ENCODE results near the gene FHOD3.
A peak's percentile ranks its signal among the peaks of the same experiment; 100 is the strongest.
"Not testable (repeated sequence)": the region's sequence is repeated elsewhere in the genome, so short reads cannot be mapped to it uniquely, and the experiment has no call there.

Gene FHOD3

DNA sequence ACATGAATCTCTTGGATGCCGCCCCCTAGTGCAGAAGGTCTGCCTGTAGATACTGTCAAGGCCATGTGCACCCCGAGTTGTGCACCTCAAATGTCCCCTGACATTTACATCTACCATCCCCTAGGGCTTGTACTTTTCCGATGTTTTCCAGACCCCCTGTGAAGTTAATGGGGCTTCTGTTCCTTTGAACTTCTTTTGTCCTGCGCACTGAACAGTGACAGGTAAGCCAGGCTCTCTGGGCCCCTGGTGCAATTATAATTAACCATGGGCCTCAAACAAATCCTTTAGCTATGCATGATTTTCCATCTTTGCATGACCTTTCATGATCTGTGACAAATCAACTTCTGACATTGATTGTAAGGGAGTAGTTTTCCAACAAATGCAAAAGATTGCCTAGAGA is 158.4 kb downstream of the FHOD3 start:
- DNase-seq = no peak

- DNase-seq = no peak
Measured at GRCh38 chr18:36456622-36457021, 159.1 kb downstream of the FHOD3 start.

GRCh38 chr18:36457683-36458082 is 160.2 kb downstream of the FHOD3 start:
- DNase-seq = no peak

DNA sequence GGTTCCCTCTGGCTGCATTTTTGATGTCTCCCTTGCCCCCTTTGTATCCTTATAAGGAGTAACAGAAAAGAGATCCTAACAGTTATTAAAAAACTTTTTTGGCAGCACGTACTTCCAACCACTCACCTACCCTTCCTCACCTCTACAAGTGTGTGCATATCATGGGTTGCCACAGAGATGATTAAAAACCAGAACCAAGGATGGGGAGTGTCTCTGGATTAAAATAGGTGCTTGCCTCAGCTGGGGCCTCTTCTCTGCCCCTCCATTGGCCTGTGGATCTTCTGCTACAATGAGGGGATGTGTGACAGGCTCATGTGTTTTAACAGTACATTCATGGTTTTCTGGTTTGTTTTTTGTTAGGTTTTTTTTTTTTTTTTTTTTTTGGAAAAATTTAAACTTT is 160.8 kb downstream of the FHOD3 start:
- no peak for DNase-seq

DNA sequence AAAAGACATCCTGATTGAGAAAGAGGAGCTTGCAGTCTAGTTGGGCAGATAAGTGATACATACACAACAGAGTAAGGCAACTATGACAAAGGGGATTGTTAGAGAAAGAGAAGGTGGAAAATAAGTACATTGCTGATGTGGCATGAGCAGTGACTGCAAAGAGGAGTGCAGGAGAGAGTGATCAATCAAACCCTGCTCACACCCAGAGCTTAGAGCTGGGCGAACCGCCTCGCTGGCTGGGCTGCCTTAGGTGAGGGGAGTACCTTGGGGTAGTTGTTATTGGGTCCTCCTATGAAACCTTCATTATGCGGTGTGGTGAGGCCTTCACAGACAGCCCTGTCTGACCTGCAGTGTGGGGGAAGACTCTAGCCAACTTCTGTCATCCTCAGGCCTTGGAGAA is 161.7 kb downstream of the FHOD3 start:
- DNase-seq = no peak

DNA sequence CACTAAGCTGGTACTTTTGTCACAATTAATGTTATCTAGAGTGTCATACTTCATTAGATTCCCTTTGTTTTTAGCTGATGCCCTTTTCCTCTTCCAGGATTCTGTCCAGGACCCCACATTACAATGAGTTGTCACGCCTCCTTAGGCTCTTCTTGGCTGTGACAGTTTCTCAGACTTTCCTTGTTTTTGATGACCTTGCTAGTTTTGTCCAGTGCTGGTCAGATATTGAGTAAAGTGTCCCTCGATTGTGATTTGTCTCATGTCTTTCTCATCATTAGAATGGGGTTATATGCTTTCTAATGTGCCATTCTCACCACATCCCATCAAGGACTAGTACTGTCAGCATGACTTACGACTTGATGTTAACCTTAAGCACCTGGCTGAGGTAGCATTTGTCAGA is 162.3 kb downstream of the FHOD3 start:
- no peak for DNase-seq

- DNase-seq = no peak
Measured at GRCh38 chr18:36460324-36460850, 162.9 kb downstream of the FHOD3 start.

GRCh38 chr18:36460854-36461253 is 163.3 kb downstream of the FHOD3 start:
- no peak for DNase-seq

DNA sequence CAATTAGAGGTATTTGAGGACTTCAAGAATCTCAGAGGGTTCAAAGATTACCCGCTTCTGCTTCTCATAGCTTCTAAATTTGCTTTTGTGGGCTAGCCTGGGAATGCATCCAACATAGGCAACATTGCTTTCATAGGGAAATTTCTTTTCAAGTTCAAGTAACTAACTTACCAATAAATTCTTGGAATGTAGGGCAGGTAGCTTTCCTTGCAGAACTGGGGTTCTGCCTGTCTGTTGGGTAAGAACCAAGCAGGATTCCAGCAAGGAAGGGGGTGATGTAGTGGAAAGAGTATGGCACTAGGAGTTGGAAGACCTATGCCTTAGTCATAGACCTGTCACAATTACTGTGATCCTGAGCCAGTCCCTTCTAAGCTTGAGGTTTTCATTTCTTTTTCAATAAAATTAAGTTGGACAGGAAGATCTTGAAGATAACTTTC is 164.1 kb downstream of the FHOD3 start:
- no peak for DNase-seq

GRCh38 chr18:36463516-36463915 is 166.0 kb downstream of the FHOD3 start:
- not testable (repeated sequence) for DNase-seq

DNA sequence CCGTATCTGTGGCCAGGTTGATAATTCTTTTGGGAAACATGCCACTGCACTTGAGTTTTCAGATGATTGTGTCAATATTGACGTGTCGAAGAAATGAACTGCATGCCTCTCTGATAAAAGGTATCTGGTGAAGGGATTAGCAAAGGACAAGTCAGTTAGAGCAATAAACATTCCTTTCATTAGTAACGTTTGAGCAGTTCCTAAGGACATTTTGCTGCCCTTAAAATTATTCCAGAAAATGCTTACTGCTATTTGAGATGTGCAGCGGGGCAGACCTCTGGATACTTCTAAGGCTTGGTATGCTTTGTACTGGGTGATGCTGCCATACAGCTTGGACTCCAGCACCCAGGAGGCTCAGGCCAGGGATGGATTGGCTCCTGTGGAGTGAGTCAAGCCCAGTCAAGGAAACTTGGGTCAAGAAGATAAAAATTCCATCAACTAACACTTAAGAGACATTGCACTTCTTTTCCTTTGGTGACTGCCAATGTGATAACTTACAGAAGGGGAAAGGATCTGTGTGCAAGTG is 166.7 kb downstream of the FHOD3 start:
- DNase-seq = no peak

DNA sequence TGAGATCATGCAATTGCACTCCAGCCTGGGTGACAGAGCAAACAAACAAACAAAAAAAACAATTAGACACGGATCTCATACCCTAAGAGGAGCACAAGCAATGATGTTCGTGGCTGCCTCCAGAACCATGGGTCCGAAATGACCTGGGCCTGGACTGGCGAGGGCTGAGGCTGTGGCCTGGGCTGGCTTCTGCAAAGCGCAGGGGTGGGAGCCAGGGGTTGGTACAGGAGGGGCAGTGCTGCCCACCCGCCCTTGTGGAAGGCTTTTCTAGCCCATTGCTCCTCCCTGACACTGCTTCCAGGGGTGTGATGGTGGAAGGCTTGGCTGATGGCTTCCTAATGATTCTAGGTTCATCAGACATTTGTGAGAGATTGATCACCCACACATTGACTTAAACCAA is 167.8 kb downstream of the FHOD3 start:
- no peak for DNase-seq

- DNase-seq = no peak
Measured at GRCh38 chr18:36465970-36466369, 168.5 kb downstream of the FHOD3 start.

DNA sequence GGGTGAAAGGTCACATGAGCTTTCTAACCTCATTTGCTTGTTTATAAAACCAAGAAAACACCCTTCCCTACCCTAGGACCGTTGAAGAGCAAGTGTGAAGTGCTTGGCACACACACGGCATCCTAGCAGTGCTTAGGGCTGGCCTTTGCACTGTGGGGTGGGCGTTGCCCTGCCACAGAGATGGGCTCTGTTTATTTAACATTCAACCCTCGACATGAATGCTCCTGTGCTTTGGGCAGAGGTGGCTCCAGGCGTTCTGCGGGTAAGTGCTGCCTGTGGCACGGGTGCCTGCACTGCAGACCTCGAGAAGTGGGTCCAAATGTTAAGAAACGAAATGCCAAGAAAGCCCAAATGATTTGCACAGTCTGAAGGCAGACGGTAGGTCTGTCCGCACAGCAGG is 170.1 kb downstream of the FHOD3 start:
- DNase-seq = no peak

DNA sequence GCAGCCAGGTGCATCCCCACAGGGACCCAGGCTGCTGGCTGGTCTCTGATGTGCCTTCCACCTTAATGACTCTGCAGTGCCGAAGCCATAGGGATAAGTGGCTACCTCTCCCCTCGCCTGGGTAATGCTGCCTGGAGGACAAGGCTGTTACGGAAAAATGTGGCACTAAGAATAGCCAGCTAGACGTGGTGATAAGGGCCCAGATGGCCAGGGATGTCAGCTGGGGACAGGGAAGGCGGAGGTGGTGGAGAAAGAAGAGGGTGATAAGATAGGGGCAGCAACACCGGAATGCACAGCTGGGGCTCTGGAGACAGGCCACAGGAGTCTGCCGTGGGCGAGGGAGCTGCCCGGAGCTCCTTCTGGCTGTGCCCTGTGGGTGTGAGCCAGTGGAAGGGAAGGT is 170.6 kb downstream of the FHOD3 start:
- no peak for DNase-seq

DNA sequence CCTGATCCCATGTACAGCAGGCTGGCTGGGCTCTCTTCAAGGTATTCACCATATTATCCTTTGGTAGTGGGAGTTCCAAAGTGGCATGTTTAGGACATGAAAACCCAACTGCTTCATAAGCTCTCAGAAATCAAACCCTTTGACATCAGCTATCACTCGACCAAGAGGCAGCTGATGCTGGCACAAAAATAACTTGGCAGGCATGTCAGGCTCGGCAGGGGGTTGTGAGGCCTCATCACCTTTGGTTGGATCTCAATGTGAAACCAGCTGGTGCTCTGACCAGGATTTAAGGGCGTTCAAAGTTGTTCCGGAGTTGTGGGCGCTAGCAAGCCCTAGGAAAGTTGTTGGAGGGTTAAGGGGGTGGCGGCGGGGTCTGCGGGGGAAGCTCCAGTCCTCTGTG is 171.9 kb downstream of the FHOD3 start:
- DNase-seq = no peak

GRCh38 chr18:36470896-36471295 is 173.4 kb downstream of the FHOD3 start:
- DNase-seq = no peak

DNA sequence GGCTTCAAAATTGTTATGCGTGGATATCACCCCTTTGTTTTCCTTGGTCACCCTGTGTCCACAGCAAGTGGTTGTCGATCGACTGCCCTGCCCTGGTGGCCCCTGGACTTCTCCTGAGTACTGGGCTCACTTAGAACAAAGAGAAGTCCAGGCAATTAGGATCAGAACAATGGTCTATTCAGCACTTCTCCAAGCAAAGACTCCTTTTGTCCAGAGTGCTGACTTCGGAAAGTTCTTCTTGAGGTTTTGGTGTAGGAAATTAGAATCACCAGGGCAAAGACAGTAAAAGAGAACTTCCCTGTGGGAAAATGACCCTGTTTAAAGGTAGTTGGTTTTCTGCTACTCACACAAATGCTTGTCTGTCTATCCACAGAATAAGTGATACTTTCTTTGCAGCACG is 173.9 kb downstream of the FHOD3 start:
- no peak for DNase-seq

DNA sequence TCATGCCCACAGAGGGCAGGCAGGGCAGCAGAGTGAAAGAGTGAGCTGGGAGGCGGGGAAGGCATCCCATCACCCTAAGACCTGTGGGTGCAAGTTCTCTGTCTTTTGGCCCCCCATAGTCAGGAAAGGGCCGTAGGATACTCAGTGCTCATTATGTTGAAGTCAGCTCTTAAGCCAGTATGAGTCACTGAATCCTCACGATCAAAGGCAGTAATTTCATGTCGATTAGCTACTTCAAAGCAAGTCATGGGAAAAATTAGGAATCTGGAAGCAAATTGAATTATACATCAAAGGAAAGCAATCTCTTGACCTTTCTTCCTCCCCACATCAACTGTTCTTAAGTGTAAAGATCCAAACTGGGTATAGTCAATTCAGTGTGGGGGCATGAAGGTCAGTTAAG is 178.9 kb downstream of the FHOD3 start:
- peak; percentile 26 for DNase-seq

DNA sequence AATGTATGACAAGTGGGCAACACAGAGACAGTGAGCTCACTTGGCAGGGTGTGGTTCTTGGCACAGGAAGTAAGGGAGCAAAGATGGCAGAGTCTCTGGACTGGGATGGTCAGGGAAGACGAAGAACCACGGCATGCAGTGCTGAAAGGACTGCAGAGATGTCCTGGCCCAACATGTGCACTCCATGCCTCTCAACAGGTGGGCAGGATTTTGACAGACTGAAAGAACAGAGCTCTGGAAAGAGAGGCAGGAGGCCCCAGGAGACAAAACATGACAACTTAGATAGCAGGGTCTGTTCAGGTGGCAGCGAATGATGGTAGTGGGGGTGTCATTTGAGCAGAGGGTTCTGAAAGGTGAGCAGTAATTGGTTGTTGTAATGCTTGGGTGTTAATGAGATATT is 180.3 kb downstream of the FHOD3 start:
- DNase-seq = no peak

DNA sequence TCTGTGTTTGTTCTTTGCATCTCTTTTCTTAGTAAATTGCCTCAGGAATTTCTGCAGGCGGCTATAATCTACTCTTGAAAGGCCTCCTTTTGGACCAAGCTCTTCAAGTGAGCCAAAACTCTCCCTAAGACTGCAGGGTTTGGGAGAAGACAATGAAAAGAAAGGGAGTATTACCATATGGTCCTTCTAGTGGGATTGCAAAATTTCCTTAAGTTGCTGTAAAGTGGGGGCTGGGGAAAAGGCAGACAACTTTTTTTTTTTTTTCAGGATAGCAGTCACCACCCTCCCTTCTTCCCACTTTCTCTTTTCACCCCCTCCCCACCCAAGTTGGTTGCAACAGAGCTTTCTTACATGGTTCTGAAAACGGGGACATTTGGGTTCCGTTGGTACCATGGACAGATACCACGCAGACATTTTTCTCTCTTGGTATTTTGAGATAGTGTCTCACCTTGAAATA is 183.7 kb downstream of the FHOD3 start:
- no peak for DNase-seq

DNA sequence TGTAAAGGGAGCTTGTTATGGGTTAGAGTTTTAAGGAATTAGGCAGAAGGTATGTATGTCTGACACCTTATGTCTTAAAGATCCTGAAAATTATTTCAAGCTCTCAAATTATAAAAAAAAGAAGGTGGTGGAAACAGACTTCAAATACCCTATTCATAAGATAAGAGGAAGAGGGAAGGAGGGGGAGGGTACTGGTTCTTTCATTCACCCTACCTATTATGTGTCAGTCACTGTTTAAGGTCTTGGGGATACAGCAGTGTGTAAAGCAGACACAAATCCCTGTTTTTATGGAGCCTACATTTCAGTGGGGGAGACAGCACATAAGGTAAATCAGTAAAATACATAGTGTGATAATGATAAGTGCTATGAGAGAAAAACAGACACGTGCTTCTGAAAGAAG is 184.4 kb downstream of the FHOD3 start:
- DNase-seq = no peak

GRCh38 chr18:36484591-36484990 is 187.1 kb downstream of the FHOD3 start:
- DNase-seq = no peak

- DNase-seq = no peak
Measured at GRCh38 chr18:36485772-36486171, 188.3 kb downstream of the FHOD3 start.

- no peak for DNase-seq
Measured at GRCh38 chr18:36488131-36488530, 190.6 kb downstream of the FHOD3 start.

- DNase-seq = no peak
Measured at GRCh38 chr18:36490897-36491296, 193.4 kb downstream of the FHOD3 start.

All from NCI-H2227 treated with DMSO at 0.1 percent for 48 hours (cell line).